CD14-positive monocyte (primary cell): ENCODE data around the gene HCRTR1. TPM values are rescaled to one million over a fixed set of nuclear protein-coding genes. Genes with fewer than 3 reads are reported as not detected.

ENCODE experiments used
- DNase-seq, 3 donors: peaks; one replicate each; pipeline ENCODE4 v3.0.0-alpha.2; 2011 to 2022
- H2AFZ ChIP-seq: 2 replicates; pipeline ENCODE4 v1.6.0; 2012; ENCODE audit warnings: mild to moderate bottlenecking, low read depth, low read length, inconsistent platforms; ENCODE audit not compliant: insufficient read depth, poor library complexity, severe bottlenecking
- H3K27ac ChIP-seq, 2 donors: 1 replicate in 1 of 2; 2 replicates in 1 of 2; pipeline ENCODE4 v1.5.1; 2012 to 2013; ENCODE audit warnings: low read length in 2 of 2, control low read depth in 1 of 2, inconsistent platforms in 1 of 2, low read depth in 1 of 2, mild to moderate bottlenecking in 1 of 2
- H3K27me3 ChIP-seq, 2 donors: one replicate each; pipeline versions ENCODE4 v1.6.0 to v1.6.1; 2011 to 2013; ENCODE audit warnings: low read length in 2 of 2; ENCODE audit not compliant: control insufficient read depth in 2 of 2, insufficient read depth in 2 of 2
- H3K36me3 ChIP-seq, 2 donors: replicated peaks in 1 of 2; 1 replicate in 1 of 2; 2 replicates in 1 of 2; pipeline versions ENCODE4 v1.5.1 to v1.6.1; 2012 to 2013; ENCODE audit warnings: low read length in 2 of 2, control low read depth in 1 of 2, inconsistent platforms in 1 of 2, mild to moderate bottlenecking in 1 of 2; ENCODE audit not compliant: insufficient read depth in 2 of 2, control insufficient read depth in 1 of 2
- H3K4me1 ChIP-seq, 2 donors: 1 replicate in 1 of 2; 2 replicates in 1 of 2; pipeline versions ENCODE4 v1.5.1 to v1.6.1; 2012 to 2013; ENCODE audit warnings: low read length in 2 of 2, control low read depth in 1 of 2, inconsistent platforms in 1 of 2, mild to moderate bottlenecking in 1 of 2, moderate library complexity in 1 of 2; ENCODE audit not compliant: insufficient read depth in 2 of 2, control insufficient read depth in 1 of 2
- H3K4me2 ChIP-seq: replicated peaks from 2 replicates; pipeline ENCODE3; 2012; ENCODE audit warnings: low read length, moderate library complexity, mild to moderate bottlenecking; ENCODE audit not compliant: poor library complexity, severe bottlenecking; ENCODE audit errors: extremely low read depth
- H3K4me3 ChIP-seq, 3 experiments: fragments of 200-600 bp in 1 of 3; sonication (generic) in 1 of 3; replicated peaks in 1 of 3; 1 replicate in 2 of 3; 2 replicates in 1 of 3; pipeline ENCODE4 v1.5.1; 2011 to 2013; ENCODE audit warnings: low read length in 3 of 3, mild to moderate bottlenecking in 3 of 3, control low read depth in 2 of 3, low read depth in 2 of 3, inconsistent platforms in 1 of 3, moderate library complexity in 1 of 3
- H3K79me2 ChIP-seq: 2 replicates; pipeline ENCODE4 v1.6.0; 2012; ENCODE audit warnings: mild to moderate bottlenecking, control low read depth, inconsistent platforms, low read length, moderate library complexity; ENCODE audit not compliant: insufficient read depth
- H3K9ac ChIP-seq: 2 replicates; pipeline ENCODE4 v1.6.0; 2017; ENCODE audit warnings: low read length, mild to moderate bottlenecking; ENCODE audit not compliant: insufficient read depth, poor library complexity, severe bottlenecking
- H3K9me3 ChIP-seq, 2 donors: replicated peaks in 1 of 2; 1 replicate in 1 of 2; 2 replicates in 1 of 2; pipeline versions ENCODE4 v1.5.1 to v1.6.1; 2012 to 2013; ENCODE audit warnings: low read length in 2 of 2, control low read depth in 1 of 2; ENCODE audit not compliant: control insufficient read depth in 1 of 2, insufficient read depth in 1 of 2
- H4K20me1 ChIP-seq: 2 replicates; pipeline ENCODE4 v1.6.0; 2012; ENCODE audit warnings: mild to moderate bottlenecking, low read length, control low read depth, moderate library complexity; ENCODE audit not compliant: insufficient read depth
- H3K27ac Mint-ChIP-seq, 7 donors: one replicate each; pipeline ENCODE4 v1.8.0; 2020; ENCODE audit warnings: mild to moderate bottlenecking in 7 of 7, mixed read lengths in 7 of 7, moderate library complexity in 6 of 7, inconsistent platforms in 2 of 7
- H3K27me3 Mint-ChIP-seq, 3 donors: one replicate each; pipeline ENCODE4 v1.8.0; 2021 to 2022; ENCODE audit warnings: low read depth in 3 of 3, mild to moderate bottlenecking in 3 of 3, mixed read lengths in 3 of 3, moderate library complexity in 3 of 3, inconsistent platforms in 1 of 3
- H3K36me3 Mint-ChIP-seq, 2 donors: one replicate each; pipeline ENCODE4 v1.8.0; 2020; ENCODE audit warnings: mixed read lengths in 2 of 2, inconsistent platforms in 1 of 2, mild to moderate bottlenecking in 1 of 2
- H3K4me1 Mint-ChIP-seq: one replicate; pipeline ENCODE4 v1.8.0; 2020; ENCODE audit warnings: mild to moderate bottlenecking, mixed read lengths
- H3K4me3 Mint-ChIP-seq, 2 donors: one replicate each; pipeline ENCODE4 v1.8.0; 2020; ENCODE audit warnings: mild to moderate bottlenecking in 2 of 2, mixed read lengths in 2 of 2, moderate library complexity in 1 of 2
- H3K9me3 Mint-ChIP-seq, 7 donors: one replicate each; pipeline ENCODE4 v1.8.0; 2020 to 2022; ENCODE audit warnings: mixed read lengths in 7 of 7, mild to moderate bottlenecking in 6 of 7, moderate library complexity in 6 of 7, inconsistent platforms in 2 of 7
- CTCF ChIP-seq: fragments of 200-600 bp; IDR thresholded peaks from one replicate; pipeline ENCODE4 v1.8.0; 2022; ENCODE audit warnings: antibody characterized with exemption, mild to moderate bottlenecking
- WGBS: methylation state at CpG from one replicate; pipeline ENCODE4 v1.1.5; 2013; ENCODE audit warnings: missing lambda C conversion rate; ENCODE audit not compliant: insufficient coverage; 5-methylcytosine and 5-hydroxymethylcytosine counted together
- intact Hi-C, 2 donors: fragments of 100-400 bp; cut with micrococcal nuclease; formaldehyde crosslinking; loops; one replicate each; pipeline versions ENCODE4 v1.15.0 to v1.15.1; 2023
- polyA plus RNA-seq, 3 donors: library from polyadenylated mRNA; depleted of rRNA in 1 of 3; unstranded in 2 of 3; stranded (reverse) in 1 of 3; fragments of 300-500 nt in 2 of 3; fragments of >200 nt in 1 of 3; fragmentation: Illumina TruSeq in 2 of 3; gene quantifications; 1 replicate in 2 of 3; 2 replicates in 1 of 3; pipeline ENCODE4 v1.2.3, GENCODE V29; 2012 to 2021

Gene HCRTR1
- polyA plus RNA-seq, 3 donors, result not detected

GRCh38 chr1:31615939-31616338 lies 1.6 kb upstream of the HCRTR1 start:
- Histone ChIP-seq H3K9me3 (no peaks in the 10 kb centered on the region), H3K27me3 (peaks cover 7 to 32% of the 10 kb centered on the region in 2 donors), H3K4me2 (no peak overlapping the region), H3K79me2 (no peaks in the 10 kb centered on the region), H3K9ac (no peak overlapping the region), H3K4me3 (no peak overlapping the region), H3K36me3 (no peaks in the 10 kb centered on the region), H4K20me1 (no peaks in the 10 kb centered on the region), H2AFZ (no peak overlapping the region), H3K4me1 (peaks cover 5 to 8% of the 10 kb centered on the region in 2 donors), H3K27ac (no peak overlapping the region)
- Mint-ChIP-seq H3K9me3 (peaks cover 0 to 6% (median 3%) of the 10 kb centered on the region in 7 donors), H3K27ac (peak overlapping the region in 2 of 7 donors; percentile 1 to 37), H3K36me3 (peaks cover 0 to 2% of the 10 kb centered on the region in 2 donors), H3K27me3 (peaks cover 20 to 37% (median 36%) of the 10 kb centered on the region in 3 donors), H3K4me1 (peaks cover 8% of the 10 kb centered on the region), H3K4me3 (peak overlapping the region in 1 of 2 donors; percentile 50)
- TF ChIP-seq CTCF, result no peak
- no peak for DNase-seq
- intact Hi-C loops, result loop anchor here in 1 of 2 donors (5.0 kb wide), 1 partner anchor 54 kb away; no protein-coding TSS in a partner anchor
- 50% methylated on average over 2 of the region's 2 CpGs for WGBS

- Mint-ChIP-seq H3K4me1 (peaks cover 2% of the 10 kb centered on the region), H3K4me3 (peak overlapping the region in 1 of 2 donors; percentile 48), H3K9me3 (peaks cover 0 to 6% (median 3%) of the 10 kb centered on the region in 7 donors), H3K27ac (no peak overlapping the region), H3K36me3 (peaks cover 1 to 2% of the 10 kb centered on the region in 2 donors), H3K27me3 (peaks cover 22 to 37% (median 31%) of the 10 kb centered on the region in 3 donors)
- Histone ChIP-seq H3K4me1 (peaks cover 5 to 8% of the 10 kb centered on the region in 2 donors), H3K27ac (no peak overlapping the region), H3K9ac (peak overlapping the region; percentile 43), H3K4me2 (peak overlapping the region; percentile 78), H4K20me1 (no peaks in the 10 kb centered on the region), H3K27me3 (peaks cover 7 to 32% of the 10 kb centered on the region in 2 donors), H2AFZ (peak overlapping the region; percentile 71), H3K4me3 (peak overlapping the region in 1 of 3 experiments; percentile 63), H3K36me3 (no peaks in the 10 kb centered on the region), H3K9me3 (no peaks in the 10 kb centered on the region), H3K79me2 (no peaks in the 10 kb centered on the region)
- 11% methylated on average over 36 of the region's 56 CpGs for WGBS
- intact Hi-C loops, result loop anchor here (1.0 to 5.0 kb wide), 2 partner anchors 54 to 56 kb away; no protein-coding TSS in a partner anchor
- DNase-seq, result peak; percentile 25 to 52 (median 43)
- peak; percentile 98 for TF ChIP-seq CTCF
Measured at GRCh38 chr1:31617916-31618746, 642 bp downstream of the HCRTR1 start.
